ENCODE results near the gene ATG7.
"Not testable (repeated sequence)": the region's sequence is repeated elsewhere in the genome, so short reads cannot be mapped to it uniquely, and the experiment has no call there.

The ATG7 gene

DNA sequence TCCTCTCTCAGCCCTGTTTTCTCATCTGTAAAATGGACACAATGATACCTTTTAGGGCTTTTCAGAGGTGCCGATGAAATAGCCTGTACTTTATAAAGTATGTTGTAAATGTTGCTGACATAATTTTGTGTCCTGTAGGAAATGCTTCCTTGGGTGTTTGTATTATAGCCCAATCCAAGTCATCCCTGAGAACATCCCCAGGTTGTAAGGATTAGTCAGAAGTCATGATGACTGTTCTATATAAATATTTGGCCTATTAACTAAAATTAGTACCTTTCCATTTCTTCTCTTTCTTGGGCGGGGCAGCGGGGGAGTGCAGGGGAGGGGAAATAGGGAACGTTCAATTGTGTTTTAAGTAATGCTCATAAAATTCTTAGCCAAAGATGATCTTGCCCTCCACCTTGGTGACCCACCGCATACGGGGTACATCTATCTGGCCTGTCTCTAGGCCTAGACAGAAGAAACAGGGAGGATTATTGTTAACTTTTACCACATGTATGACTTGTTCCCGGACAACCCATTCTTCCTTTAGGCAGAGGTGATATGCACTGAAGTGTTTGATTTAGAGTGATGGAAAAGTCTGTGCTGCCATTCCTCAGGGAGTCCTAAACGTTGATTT, 250.9 kb downstream of the ATG7 start:
- no peak for TF ChIP-seq POLR2AphosphoS5 (IDR thresholded peaks at IDR 0.05; ENCODE audit: low read depth)
- TF ChIP-seq, protein P1, sequence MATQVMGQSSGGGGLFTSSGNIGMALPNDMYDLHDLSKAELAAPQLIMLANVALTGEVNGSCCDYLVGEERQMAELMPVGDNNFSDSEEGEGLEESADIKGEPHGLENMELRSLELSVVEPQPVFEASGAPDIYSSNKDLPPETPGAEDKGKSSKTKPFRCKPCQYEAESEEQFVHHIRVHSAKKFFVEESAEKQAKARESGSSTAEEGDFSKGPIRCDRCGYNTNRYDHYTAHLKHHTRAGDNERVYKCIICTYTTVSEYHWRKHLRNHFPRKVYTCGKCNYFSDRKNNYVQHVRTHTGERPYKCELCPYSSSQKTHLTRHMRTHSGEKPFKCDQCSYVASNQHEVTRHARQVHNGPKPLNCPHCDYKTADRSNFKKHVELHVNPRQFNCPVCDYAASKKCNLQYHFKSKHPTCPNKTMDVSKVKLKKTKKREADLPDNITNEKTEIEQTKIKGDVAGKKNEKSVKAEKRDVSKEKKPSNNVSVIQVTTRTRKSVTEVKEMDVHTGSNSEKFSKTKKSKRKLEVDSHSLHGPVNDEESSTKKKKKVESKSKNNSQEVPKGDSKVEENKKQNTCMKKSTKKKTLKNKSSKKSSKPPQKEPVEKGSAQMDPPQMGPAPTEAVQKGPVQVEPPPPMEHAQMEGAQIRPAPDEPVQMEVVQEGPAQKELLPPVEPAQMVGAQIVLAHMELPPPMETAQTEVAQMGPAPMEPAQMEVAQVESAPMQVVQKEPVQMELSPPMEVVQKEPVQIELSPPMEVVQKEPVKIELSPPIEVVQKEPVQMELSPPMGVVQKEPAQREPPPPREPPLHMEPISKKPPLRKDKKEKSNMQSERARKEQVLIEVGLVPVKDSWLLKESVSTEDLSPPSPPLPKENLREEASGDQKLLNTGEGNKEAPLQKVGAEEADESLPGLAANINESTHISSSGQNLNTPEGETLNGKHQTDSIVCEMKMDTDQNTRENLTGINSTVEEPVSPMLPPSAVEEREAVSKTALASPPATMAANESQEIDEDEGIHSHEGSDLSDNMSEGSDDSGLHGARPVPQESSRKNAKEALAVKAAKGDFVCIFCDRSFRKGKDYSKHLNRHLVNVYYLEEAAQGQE (IDR thresholded peaks at IDR 0.05; ENCODE audit: insufficient replicate concordance, low read depth) = no peak
- TF ChIP-seq CTCF (IDR thresholded peaks at IDR 0.05; ENCODE audit: insufficient read depth, low read length) = no peak
- TF ChIP-seq SPI1 (IDR thresholded peaks at IDR 0.05; ENCODE audit: borderline replicate concordance, low read depth) = no peak
- TF ChIP-seq GABPA (IDR thresholded peaks at IDR 0.05; ENCODE audit: low read depth) = no peak
- Histone ChIP-seq H3K27me3 (ENCODE audit: insufficient read depth, poor library complexity, severe bottlenecking) (no peaks in the 10 kb centered on the region), H3K4me3 (replicated peaks; ENCODE audit: insufficient read depth, low read length) (no peak overlapping the region), H3K27ac (replicated peaks) (no peak overlapping the region)
- DNase-seq (ENCODE audit: low read depth in 1 of 2, low spot score in 1 of 2) = no peak

DNA sequence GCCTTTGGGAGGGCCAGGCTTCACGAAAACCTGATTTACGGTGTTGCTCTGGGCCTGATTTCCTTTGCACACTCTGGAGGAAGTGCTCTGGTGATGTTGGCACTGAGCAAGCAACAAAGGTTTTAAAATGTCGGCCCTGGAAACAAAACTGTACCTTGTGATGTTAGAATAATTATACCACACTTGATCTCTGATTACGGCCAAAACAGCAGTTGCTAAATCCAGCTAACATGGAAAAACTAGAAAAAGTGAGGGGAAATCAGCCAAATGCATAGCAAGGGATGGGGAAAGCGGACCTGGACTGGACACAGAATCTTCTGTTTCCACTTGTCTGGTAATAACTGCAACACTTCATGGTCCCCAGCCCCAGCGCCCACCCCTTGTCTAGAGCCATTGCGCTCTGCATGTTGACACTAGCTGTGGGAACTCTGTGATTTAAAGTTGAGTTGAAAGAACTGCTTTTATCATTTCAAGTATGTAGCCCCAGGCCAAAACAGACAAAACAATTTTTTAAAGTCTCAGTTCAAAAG, 251.4 kb downstream of the ATG7 start:
- H3K4me3 ChIP-seq (replicated peaks; ENCODE audit: insufficient read depth, low read length) = no peak overlapping the region
- TF ChIP-seq, protein P1 (IDR thresholded peaks at IDR 0.05; ENCODE audit: insufficient replicate concordance, low read depth) = no peak
- TF ChIP-seq SPI1 (IDR thresholded peaks at IDR 0.05; ENCODE audit: borderline replicate concordance, low read depth) (no peak), POLR2AphosphoS5 (IDR thresholded peaks at IDR 0.05; ENCODE audit: low read depth) (no peak), CTCF (IDR thresholded peaks at IDR 0.05; ENCODE audit: insufficient read depth, low read length) (no peak), GABPA (IDR thresholded peaks at IDR 0.05; ENCODE audit: low read depth) (no peak)
- no peak for DNase-seq (ENCODE audit: low read depth in 1 of 2, low spot score in 1 of 2)
- H3K27ac ChIP-seq (replicated peaks) = no peak overlapping the region
- no peaks in the 10 kb centered on the region for H3K27me3 ChIP-seq (ENCODE audit: insufficient read depth, poor library complexity, severe bottlenecking)

GRCh38 chr3:11526121-11526520, 253.9 kb downstream of the ATG7 start:
- H3K4me3 ChIP-seq (replicated peaks; ENCODE audit: insufficient read depth, low read length); H3K27me3 ChIP-seq (ENCODE audit: insufficient read depth, poor library complexity, severe bottlenecking); DNase-seq (ENCODE audit: low read depth in 1 of 2, low spot score in 1 of 2); H3K27ac ChIP-seq (replicated peaks): not testable (repeated sequence)

DNA sequence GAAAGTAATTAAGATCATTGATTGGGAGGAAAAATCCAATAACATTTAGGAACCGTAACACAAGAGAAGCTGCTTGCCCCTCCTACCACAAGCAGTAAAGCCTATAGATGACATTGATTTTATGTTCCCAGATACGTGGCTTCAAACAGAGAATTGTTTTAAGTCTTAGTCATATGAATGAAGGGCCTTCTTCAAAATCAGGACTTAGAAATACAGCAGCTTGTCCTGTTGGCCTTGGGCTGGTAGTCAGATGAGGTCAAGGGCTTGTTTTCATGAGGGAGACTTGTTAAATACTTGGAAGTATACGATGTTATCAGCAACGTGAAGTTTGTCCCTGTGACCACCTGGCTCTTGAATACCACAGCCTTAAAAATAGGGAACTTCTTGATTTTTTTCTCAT, 257.1 kb downstream of the ATG7 start:
- TF ChIP-seq SPI1 (IDR thresholded peaks at IDR 0.05; ENCODE audit: borderline replicate concordance, low read depth) = no peak
- TF ChIP-seq GABPA (IDR thresholded peaks at IDR 0.05; ENCODE audit: low read depth) = no peak
- TF ChIP-seq CTCF (IDR thresholded peaks at IDR 0.05; ENCODE audit: insufficient read depth, low read length) = no peak
- no peaks in the 10 kb centered on the region for H3K27me3 ChIP-seq (ENCODE audit: insufficient read depth, poor library complexity, severe bottlenecking)
- no peak for DNase-seq (ENCODE audit: low read depth in 1 of 2, low spot score in 1 of 2)
- no peak overlapping the region for H3K27ac ChIP-seq (replicated peaks)
- H3K4me3 ChIP-seq (replicated peaks; ENCODE audit: insufficient read depth, low read length) = no peak overlapping the region

All from HL-60 (cell line).